ENCODE results near the gene GMPS. TPM values are rescaled to one million over a fixed set of nuclear protein-coding genes. Genes with fewer than 3 reads are reported as not detected.
"Not testable (repeated sequence)": the region's sequence is repeated elsewhere in the genome, so short reads cannot be mapped to it uniquely, and the experiment has no call there.

The GMPS gene
- total RNA-seq, 1 experiment from 2014 or later = 119 TPM

GRCh38 chr3:155961044-155961443 is 90.6 kb downstream of the GMPS start:
- H3K79me2 ChIP-seq (ENCODE audit: insufficient read depth, low read length); RAD21 ChIA-PET (ENCODE audit: low non-redundant PET in 1 of 2, low total read pairs in 2 of 2, uncharacterized antibody in 2 of 2, unreplicated experiment in 2 of 2); H4K20me1 ChIP-seq (ENCODE audit: insufficient read depth); DNase-seq (ENCODE audit: low read depth, low spot score); H3K9me2 ChIP-seq (ENCODE audit: insufficient read depth); H3K4me3 ChIP-seq (replicated peaks in 1 of 2; ENCODE audit: low read depth in 1 of 2, low read length in 2 of 2); H2AFZ ChIP-seq (ENCODE audit: low read depth, low read length, poor library complexity, severe bottlenecking); intact Hi-C loops (cut with micrococcal nuclease); H3K4me1 ChIP-seq (ENCODE audit: control insufficient read depth in 1 of 2, insufficient read depth in 2 of 2, low read length in 2 of 2); ATAC-seq; BruUV-seq (replicated peaks); POLR2A ChIA-PET; H3K27ac ChIP-seq (ENCODE audit: low read depth, low read length); H3K4me2 ChIP-seq (ENCODE audit: low read length); CTCF ChIA-PET; H3K9ac ChIP-seq (ENCODE audit: low read length); H3K9me3 ChIP-seq (ENCODE audit: control insufficient read depth in 1 of 2, insufficient read depth in 1 of 2, low read depth in 1 of 2, low read length in 2 of 2); H3K27me3 ChIP-seq (ENCODE audit: insufficient read depth, low read length); H3K36me3 ChIP-seq (ENCODE audit: control insufficient read depth in 1 of 2, insufficient read depth in 2 of 2, low read length in 2 of 2): not testable (repeated sequence)

- ATAC-seq = no peak
- TF ChIP-seq CTCF (IDR thresholded peaks at IDR 0.05 in 2 of 3, conservative IDR thresholded peaks at IDR 0.05 in 1 of 3; ENCODE audit: borderline replicate concordance in 1 of 3, insufficient read depth in 1 of 3, low read depth in 2 of 3, low read length in 2 of 3) = no peak
- no peak for TF ChIP-seq FOSL1 (IDR thresholded peaks at IDR 0.05; ENCODE audit: low read depth)
- TF ChIP-seq ZBTB33 (IDR thresholded peaks at IDR 0.05; ENCODE audit: extremely low read depth, insufficient replicate concordance, low read length) = no peak
- TF ChIP-seq REST (IDR thresholded peaks at IDR 0.05; ENCODE audit: low read depth) = no peak
- TF ChIP-seq CBX3 (IDR thresholded peaks at IDR 0.05; ENCODE audit: low read depth) = no peak
- TF ChIP-seq TCF7L2 (IDR thresholded peaks at IDR 0.05; ENCODE audit: borderline replicate concordance, extremely low read depth, insufficient read depth, insufficient read length) = no peak
- TF ChIP-seq RAD21 (IDR thresholded peaks at IDR 0.05; ENCODE audit: low read depth) = no peak
- TF ChIP-seq SP1 (IDR thresholded peaks at IDR 0.05; ENCODE audit: low read depth) = no peak
- no peak for TF ChIP-seq JUND (IDR thresholded peaks at IDR 0.05)
- TF ChIP-seq POLR2AphosphoS5 (IDR thresholded peaks at IDR 0.05; ENCODE audit: low read depth, low read length) = no peak
- TF ChIP-seq ELF1 (IDR thresholded peaks at IDR 0.05; ENCODE audit: borderline replicate concordance, low read depth) = no peak
- no peak for TF ChIP-seq EZH2phosphoT487 (IDR thresholded peaks at IDR 0.05; ENCODE audit: borderline replicate concordance)
- no peak for TF ChIP-seq SIN3A (IDR thresholded peaks at IDR 0.05; ENCODE audit: low read depth)
- no peak for TF ChIP-seq CEBPB (IDR thresholded peaks at IDR 0.05; ENCODE audit: low read depth)
Measured at GRCh38 chr3:155963570-155963969, 93.1 kb downstream of the GMPS start.

More at GRCh38 chr3:155963570-155963969, 93.1 kb downstream of the GMPS start:
- DNase-seq (ENCODE audit: low read depth, low spot score) = no peak
- no peaks in the 10 kb centered on the region for H3K79me2 ChIP-seq (ENCODE audit: insufficient read depth, low read length)
- no peak overlapping the region for H3K27ac ChIP-seq (ENCODE audit: low read depth, low read length)
- H3K4me3 ChIP-seq (replicated peaks in 1 of 2; ENCODE audit: low read depth in 1 of 2, low read length in 2 of 2) = no peak overlapping the region
- no peaks in the 10 kb centered on the region for H4K20me1 ChIP-seq (ENCODE audit: insufficient read depth)
- RAD21 ChIA-PET (ENCODE audit: low non-redundant PET in 1 of 2, low total read pairs in 2 of 2, uncharacterized antibody in 2 of 2, unreplicated experiment in 2 of 2) = no interaction called here
- no peak overlapping the region for H2AFZ ChIP-seq (ENCODE audit: low read depth, low read length, poor library complexity, severe bottlenecking)
- H3K4me2 ChIP-seq (ENCODE audit: low read length) = no peak overlapping the region
- no peaks in the 10 kb centered on the region for H3K27me3 ChIP-seq (ENCODE audit: insufficient read depth, low read length)
- POLR2A ChIA-PET = no interaction called here
- H3K9me2 ChIP-seq (ENCODE audit: insufficient read depth) = no peaks in the 10 kb centered on the region
- no peaks in the 10 kb centered on the region for H3K9me3 ChIP-seq (ENCODE audit: control insufficient read depth in 1 of 2, insufficient read depth in 1 of 2, low read depth in 1 of 2, low read length in 2 of 2)
- no peaks in the 10 kb centered on the region for H3K4me1 ChIP-seq (ENCODE audit: control insufficient read depth in 1 of 2, insufficient read depth in 2 of 2, low read length in 2 of 2)
- intact Hi-C loops (cut with micrococcal nuclease) = no loop called here
- H3K36me3 ChIP-seq (ENCODE audit: control insufficient read depth in 1 of 2, insufficient read depth in 2 of 2, low read length in 2 of 2) = no peaks in the 10 kb centered on the region
- no TSS peak for BruUV-seq (replicated peaks)
- H3K9ac ChIP-seq (ENCODE audit: low read length) = no peak overlapping the region
- CTCF ChIA-PET = no interaction called here
